B cell (primary cell): ENCODE measurements around the gene C11orf21. TPM values are rescaled to one million over a fixed set of nuclear protein-coding genes. Genes with fewer than 3 reads are reported as not detected.

ENCODE experiments used
- ATAC-seq: fragments of 200-7000 bp; cut with Tn5 transposase; one replicate; pipeline ENCODE4 v1.10.0; 2021; ENCODE audit warnings: low read depth, mild to moderate bottlenecking, moderate number of reproducible peaks, moderate library complexity
- CTCF ChIA-PET: fragments of 350-600 bp; sonication (Branson Sonifier 250); formaldehyde crosslinking; loops from one replicate; lab custom pipeline; 2021; ENCODE audit warnings: antibody characterized with exemption, inconsistent platforms; lab: Charles Lee
- POLR2A ChIA-PET: fragments of 350-600 bp; sonication (Branson Sonifier 250); formaldehyde crosslinking; loops from one replicate; lab custom pipeline; 2021; ENCODE audit warnings: antibody characterized with exemption; lab: Charles Lee
- DNase-seq: peaks from one replicate; pipeline ENCODE4 v3.0.0; 2013
- H2AFZ ChIP-seq: 2 replicates; pipeline ENCODE4 v1.6.1; 2012; ENCODE audit warnings: mild to moderate bottlenecking, low read depth, low read length; ENCODE audit not compliant: insufficient read depth, poor library complexity, severe bottlenecking
- H3K27ac ChIP-seq, 2 donors: 1 replicate in 1 of 2; 2 replicates in 1 of 2; pipeline ENCODE4 v1.5.1; 2012 to 2013; ENCODE audit warnings: low read length in 2 of 2, mild to moderate bottlenecking in 2 of 2, moderate library complexity in 1 of 2
- H3K27me3 ChIP-seq, 4 experiments: fragments of 200-600 bp in 1 of 4; sonication (generic) in 1 of 4; replicated peaks in 1 of 4; 1 replicate in 2 of 4; 2 replicates in 2 of 4; pipeline versions ENCODE4 v1.6.1 to v1.7.0; 2013 to 2016; ENCODE audit warnings: low read length in 3 of 4, mild to moderate bottlenecking in 2 of 4, mixed read lengths in 1 of 4, moderate library complexity in 1 of 4; ENCODE audit not compliant: insufficient read depth in 4 of 4, control insufficient read depth in 3 of 4; ENCODE audit errors: control extremely low read depth in 1 of 4
- H3K36me3 ChIP-seq, 2 experiments: replicated peaks in 1 of 2; 1 replicate in 1 of 2; 2 replicates in 1 of 2; pipeline versions ENCODE4 v1.6.1 to v1.7.1; 2013; ENCODE audit warnings: low read length in 1 of 2; ENCODE audit not compliant: insufficient read depth in 2 of 2, control insufficient read depth in 1 of 2; ENCODE audit errors: control extremely low read depth in 1 of 2, extremely low read depth in 1 of 2
- H3K4me1 ChIP-seq, 2 donors: fragments of 200-600 bp in 1 of 2; sonication (generic) in 1 of 2; 1 replicate in 1 of 2; 2 replicates in 1 of 2; pipeline versions ENCODE4 v1.5.1 to v1.6.1; 2013 to 2017; ENCODE audit warnings: low read length in 2 of 2; ENCODE audit not compliant: control insufficient read depth in 2 of 2, insufficient read depth in 2 of 2
- H3K4me2 ChIP-seq: replicated peaks from 2 replicates; pipeline ENCODE3; 2012; ENCODE audit warnings: mild to moderate bottlenecking, low read depth, low read length; ENCODE audit not compliant: poor library complexity, severe bottlenecking
- H3K4me3 ChIP-seq, 5 experiments: fragments of 200-600 bp in 1 of 5; sonication (generic) in 1 of 5; 1 replicate in 3 of 5; 2 replicates in 2 of 5; pipeline versions ENCODE4 v1.5.1 to v1.7.0; 2011 to 2016; ENCODE audit warnings: low read length in 4 of 5, mild to moderate bottlenecking in 4 of 5, low read depth in 2 of 5, control low read depth in 1 of 5, moderate library complexity in 1 of 5; ENCODE audit not compliant: insufficient read depth in 1 of 5; ENCODE audit errors: control extremely low read depth in 1 of 5, extremely low read depth in 1 of 5
- H3K79me2 ChIP-seq: fragments of 200-600 bp; sonication (generic); one replicate; pipeline ENCODE4 v1.6.0; 2016; ENCODE audit warnings: low read length; ENCODE audit not compliant: control insufficient read depth, insufficient read depth
- H3K9ac ChIP-seq: fragments of 200-600 bp; sonication (generic); 2 replicates; pipeline ENCODE4 v1.6.1; 2017; ENCODE audit warnings: mild to moderate bottlenecking, low read length, moderate library complexity
- H3K9me3 ChIP-seq, 3 donors: one replicate each; pipeline versions ENCODE4 v1.6.1 to v1.7.1; 2013; ENCODE audit warnings: low read length in 2 of 3; ENCODE audit not compliant: control insufficient read depth in 2 of 3, insufficient read depth in 1 of 3; ENCODE audit errors: control extremely low read depth in 1 of 3
- H4K20me1 ChIP-seq: 2 replicates; pipeline ENCODE4 v1.6.0; 2012; ENCODE audit warnings: mild to moderate bottlenecking, low read length; ENCODE audit not compliant: insufficient read depth, control insufficient read depth, poor library complexity, severe bottlenecking
- H3K27ac Mint-ChIP-seq: one replicate; pipeline ENCODE4 v1.8.0; 2021; ENCODE audit warnings: mixed read lengths
- H3K27me3 Mint-ChIP-seq: one replicate; pipeline ENCODE4 v1.8.0; 2021; ENCODE audit warnings: mixed read lengths
- H3K4me1 Mint-ChIP-seq: one replicate; pipeline ENCODE4 v1.8.0; 2021; ENCODE audit warnings: mixed read lengths
- H3K4me3 Mint-ChIP-seq: one replicate; pipeline ENCODE4 v1.8.0; 2021; ENCODE audit warnings: mixed read lengths
- H3K9me3 Mint-ChIP-seq: one replicate; pipeline ENCODE4 v1.8.0; 2022; ENCODE audit warnings: mixed read lengths; ENCODE audit not compliant: insufficient read depth
- CTCF ChIP-seq: fragments of 200-600 bp; IDR thresholded peaks from one replicate; pipeline ENCODE4 v1.8.0; 2022; ENCODE audit warnings: antibody characterized with exemption, mild to moderate bottlenecking
- EZH2 ChIP-seq: IDR thresholded peaks from 2 replicates; pipeline ENCODE4 v1.6.1; 2012; ENCODE audit warnings: borderline replicate concordance, low read depth, mild to moderate bottlenecking, moderate library complexity, low read length; ENCODE audit not compliant: insufficient read depth, poor library complexity, severe bottlenecking
- WGBS: methylation state at CpG from one replicate; pipeline ENCODE4 v1.1.5; 2013; ENCODE audit warnings: missing lambda C conversion rate; ENCODE audit not compliant: insufficient coverage; 5-methylcytosine and 5-hydroxymethylcytosine counted together
- intact Hi-C: fragments of 100-400 bp; cut with micrococcal nuclease; formaldehyde crosslinking; loops from one replicate; pipeline ENCODE4 v1.10.0; 2022
- polyA plus RNA-seq: library from polyadenylated mRNA; depleted of rRNA; stranded (reverse); fragments of >200 nt; gene quantifications from 2 replicates; pipeline ENCODE4 v1.2.3, GENCODE V29; 2012
- total RNA-seq, 2 donors: library from RNA; stranded (reverse); fragments of 120-200 nt in 1 of 2; gene quantifications; 1 replicate in 1 of 2; 2 replicates in 1 of 2; pipeline versions ENCODE4 v1.2.3 to v1.2.4, GENCODE V29; 2013 to 2022

C11orf21 gene
- total and polyA plus RNA-seq, 2 donors (not counting 1 experiment from before 2014, with no cell fraction given) = 22.8 to 38.9 TPM

- no peak overlapping the region for H3K4me3 Mint-ChIP-seq
- H3K27ac Mint-ChIP-seq = no peak overlapping the region
- intact Hi-C loops = no loop called here
- peaks cover 0 to 7% (median 0%) of the 10 kb centered on the region in 3 donors for H3K9me3 ChIP-seq
- H3K79me2 ChIP-seq = no peaks in the 10 kb centered on the region
- H3K27me3 Mint-ChIP-seq = peaks cover 8% of the 10 kb centered on the region
- H3K9me3 Mint-ChIP-seq = peaks cover 5% of the 10 kb centered on the region
- H3K9ac ChIP-seq = no peak overlapping the region
- CTCF ChIA-PET = interaction anchor here (1.3 kb wide), 1 partner anchor 15 kb away, joined by 6 read pairs; no protein-coding TSS in a partner anchor
- TF ChIP-seq CTCF (no peak), EZH2 (no peak)
- H3K4me1 ChIP-seq = peaks cover 0 to 9% of the 10 kb centered on the region in 2 donors
- H3K4me2 ChIP-seq = no peak overlapping the region
- no peaks in the 10 kb centered on the region for H3K4me1 Mint-ChIP-seq
- H4K20me1 ChIP-seq = no peaks in the 10 kb centered on the region
- WGBS = 86% methylated on average over 8 of the region's 10 CpGs
- POLR2A ChIA-PET = no interaction called here
- H3K27ac ChIP-seq = no peak overlapping the region
- no peak for ATAC-seq
- no peak overlapping the region for H2AFZ ChIP-seq
- no peaks in the 10 kb centered on the region for H3K36me3 ChIP-seq
- no peak overlapping the region for H3K4me3 ChIP-seq
- H3K27me3 ChIP-seq = peaks cover 0 to 2% (median 0%) of the 10 kb centered on the region in 4 experiments
- no peak for DNase-seq
These were observed 18.2 kb upstream of the C11orf21 start for GRCh38 chr11:2319791-2320472.

- POLR2A ChIA-PET = no interaction called here
- CTCF ChIA-PET = interaction anchor here (3.0 kb wide), 1 partner anchor 101 kb away, joined by 11 read pairs; no protein-coding TSS in a partner anchor
These were observed 17.0 kb upstream of the C11orf21 start for GRCh38 chr11:2318707-2319106.

More at GRCh38 chr11:2318707-2319106, 17.0 kb upstream of the C11orf21 start:
- no peaks in the 10 kb centered on the region for H4K20me1 ChIP-seq
- H3K27ac ChIP-seq = no peak overlapping the region
- H3K4me1 ChIP-seq = peaks cover 0 to 13% of the 10 kb centered on the region in 2 donors
- Mint-ChIP-seq H3K4me3 (no peak overlapping the region), H3K27ac (no peak overlapping the region), H3K27me3 (peaks cover 8% of the 10 kb centered on the region), H3K4me1 (no peaks in the 10 kb centered on the region), H3K9me3 (peaks cover 5% of the 10 kb centered on the region)
- ATAC-seq = no peak
- H3K9me3 ChIP-seq = peaks cover 0 to 7% (median 0%) of the 10 kb centered on the region in 3 donors
- TF ChIP-seq EZH2 (no peak), CTCF (no peak)
- H3K79me2 ChIP-seq = no peaks in the 10 kb centered on the region
- no peak overlapping the region for H3K9ac ChIP-seq
- H3K4me3 ChIP-seq = no peak overlapping the region
- intact Hi-C loops = no loop called here
- no peaks in the 10 kb centered on the region for H3K36me3 ChIP-seq
- no peak overlapping the region for H3K4me2 ChIP-seq
- H3K27me3 ChIP-seq = peaks cover 0 to 2% (median 0%) of the 10 kb centered on the region in 4 experiments
- H2AFZ ChIP-seq = no peak overlapping the region
- 89% methylated on average over 5 of the region's 7 CpGs for WGBS
- no peak for DNase-seq
